ENCODE measurements around the gene SLC22A31. TPM values are rescaled to one million over a fixed set of nuclear protein-coding genes. Genes with fewer than 3 reads are reported as not detected.

Gene SLC22A31
- total and polyA plus RNA-seq, 3 experiments from 2014 or later, result not detected

- Histone ChIP-seq H3K4me1 (ENCODE audit: insufficient read depth, low read length) (no peaks in the 10 kb centered on the region), H3K9me3 (ENCODE audit: low read length) (peaks cover 15% of the 10 kb centered on the region), H3K4me3 (ENCODE audit: low read length) (no peak overlapping the region), H3K36me3 (ENCODE audit: insufficient read depth, low read length) (peaks cover 42% of the 10 kb centered on the region), H3K27me3 (ENCODE audit: insufficient read depth, low read length, poor library complexity, severe bottlenecking) (no peaks in the 10 kb centered on the region), H3K27ac (ENCODE audit: low read depth, low read length) (no peak overlapping the region)
- DNase-seq, result peak in 1 of 5 donors; percentile 10
- ChIA-PET CTCF (no interaction called here), POLR2A (interaction anchor here (0.7 kb wide), 1 partner anchor 11 kb away, joined by 3 read pairs; no protein-coding TSS in a partner anchor)
- Mint-ChIP-seq H3K4me3 (no peak overlapping the region), H3K36me3 (peaks cover 38 to 89% (median 49%) of the 10 kb centered on the region in 3 donors), H3K27ac (no peak overlapping the region), H3K27me3 (no peaks in the 10 kb centered on the region), H3K4me1 (peaks cover 9 to 15% (median 15%) of the 10 kb centered on the region in 3 donors), H3K9me3 (peaks cover 8 to 31% (median 24%) of the 10 kb centered on the region in 5 donors)
These were observed 24.3 kb upstream of the SLC22A31 start for GRCh38 chr16:89224665-89225064.

GRCh38 chr16:89222931-89223330 is 22.6 kb upstream of the SLC22A31 start:
- Mint-ChIP-seq H3K4me3 (no peak overlapping the region), H3K36me3 (peaks cover 30 to 77% (median 36%) of the 10 kb centered on the region in 3 donors), H3K27me3 (no peaks in the 10 kb centered on the region), H3K27ac (no peak overlapping the region), H3K4me1 (peaks cover 17 to 28% (median 26%) of the 10 kb centered on the region in 3 donors), H3K9me3 (peaks cover 4 to 21% (median 11%) of the 10 kb centered on the region in 5 donors)
- Histone ChIP-seq H3K36me3 (ENCODE audit: insufficient read depth, low read length) (peaks cover 40% of the 10 kb centered on the region), H3K4me3 (ENCODE audit: low read length) (no peak overlapping the region), H3K9me3 (ENCODE audit: low read length) (peaks cover 12% of the 10 kb centered on the region), H3K27ac (ENCODE audit: low read depth, low read length) (no peak overlapping the region), H3K27me3 (ENCODE audit: insufficient read depth, low read length, poor library complexity, severe bottlenecking) (no peaks in the 10 kb centered on the region), H3K4me1 (ENCODE audit: insufficient read depth, low read length) (peaks cover 8% of the 10 kb centered on the region)
- ChIA-PET POLR2A (no interaction called here), CTCF (no interaction called here)
- no peak for DNase-seq

- POLR2A ChIA-PET, result no interaction called here
- Histone ChIP-seq H3K4me1 (ENCODE audit: insufficient read depth, low read length) (peaks cover 14% of the 10 kb centered on the region), H3K4me3 (ENCODE audit: low read length) (no peak overlapping the region), H3K27me3 (ENCODE audit: insufficient read depth, low read length, poor library complexity, severe bottlenecking) (no peaks in the 10 kb centered on the region), H3K36me3 (ENCODE audit: insufficient read depth, low read length) (peaks cover 27% of the 10 kb centered on the region), H3K27ac (ENCODE audit: low read depth, low read length) (no peak overlapping the region), H3K9me3 (ENCODE audit: low read length) (no peaks in the 10 kb centered on the region)
- peak overlapping the region in 1 of 8 donors; percentile 6 for H3K27ac Mint-ChIP-seq
- DNase-seq, result no peak
- H3K27me3 Mint-ChIP-seq, result no peaks in the 10 kb centered on the region
- peaks cover 24 to 37% (median 31%) of the 10 kb centered on the region in 3 donors for H3K4me1 Mint-ChIP-seq
- peak overlapping the region in 1 of 7 donors; percentile 82 for H3K4me3 Mint-ChIP-seq
- peaks cover 21 to 70% (median 23%) of the 10 kb centered on the region in 3 donors for H3K36me3 Mint-ChIP-seq
- CTCF ChIA-PET, result no interaction called here
- H3K9me3 Mint-ChIP-seq, result peaks cover 0 to 9% (median 4%) of the 10 kb centered on the region in 5 donors
These were observed 21.3 kb upstream of the SLC22A31 start for GRCh38 chr16:89221604-89222003.

DNA sequence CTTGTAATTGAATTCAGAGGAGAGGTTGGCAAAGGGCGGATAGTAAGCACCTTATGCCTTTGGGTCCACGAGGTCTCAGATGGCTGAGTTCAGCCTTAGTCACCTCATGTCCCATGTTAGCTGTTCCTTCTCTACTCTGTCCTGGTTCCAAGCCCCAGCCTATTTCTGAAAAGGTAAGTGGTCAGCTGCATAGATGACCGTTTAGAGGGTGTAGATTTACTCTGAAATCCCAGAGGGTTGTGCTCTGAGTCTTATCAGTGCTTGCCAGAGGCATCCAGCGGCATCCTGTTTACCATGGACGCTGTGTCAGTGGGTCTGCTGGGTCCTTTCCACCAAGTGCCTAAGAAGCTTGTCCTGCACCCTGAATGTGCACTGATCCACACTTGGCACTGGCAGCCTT is 19.0 kb upstream of the SLC22A31 start:
- Mint-ChIP-seq H3K9me3 (no peaks in the 10 kb centered on the region), H3K27ac (peak overlapping the region in 5 of 8 donors; percentile 12 to 89 (median 26)), H3K27me3 (no peaks in the 10 kb centered on the region), H3K36me3 (peaks cover 8 to 50% (median 8%) of the 10 kb centered on the region in 3 donors), H3K4me1 (peaks cover 31 to 49% (median 42%) of the 10 kb centered on the region in 3 donors), H3K4me3 (peak overlapping the region; percentile 59 to 87 (median 73))
- ChIA-PET POLR2A (interaction anchor here (0.6 kb wide), 1 partner anchor 649 kb away, joined by 3 read pairs; the partner anchor contains the start of gene ZC3H18), CTCF (no interaction called here)
- H3K27ac ChIP-seq (ENCODE audit: low read depth, low read length), result no peak overlapping the region
- peaks cover 21% of the 10 kb centered on the region for H3K4me1 ChIP-seq (ENCODE audit: insufficient read depth, low read length)
- no peaks in the 10 kb centered on the region for H3K9me3 ChIP-seq (ENCODE audit: low read length)
- DNase-seq, result peak in 1 of 5 donors; percentile 11
- H3K27me3 ChIP-seq (ENCODE audit: insufficient read depth, low read length, poor library complexity, severe bottlenecking), result no peaks in the 10 kb centered on the region
- peaks cover 20% of the 10 kb centered on the region for H3K36me3 ChIP-seq (ENCODE audit: insufficient read depth, low read length)
- H3K4me3 ChIP-seq (ENCODE audit: low read length), result no peak overlapping the region

- Mint-ChIP-seq H3K36me3 (peaks cover 5 to 37% (median 5%) of the 10 kb centered on the region in 3 donors), H3K4me1 (peaks cover 31 to 49% (median 44%) of the 10 kb centered on the region in 3 donors)
These were observed 17.3 kb upstream of the SLC22A31 start, which contains the start of gene ZNF778 for GRCh38 chr16:89217388-89218191. TSS of gene ZNF778 (plus strand) at chr16:89217703. CDS start at chr16:89221128, 3,425 bp downstream.

GRCh38 chr16:89217138-89217387 is 16.7 kb upstream of the SLC22A31 start:
- Mint-ChIP-seq H3K27me3 (no peaks in the 10 kb centered on the region), H3K27ac (peak overlapping the region; percentile 81 to 98 (median 94)), H3K36me3 (peaks cover 4 to 33% (median 5%) of the 10 kb centered on the region in 3 donors), H3K4me3 (peak overlapping the region; percentile 62 to 96 (median 81)), H3K4me1 (peaks cover 31 to 49% (median 44%) of the 10 kb centered on the region in 3 donors), H3K9me3 (no peaks in the 10 kb centered on the region)
- Histone ChIP-seq H3K9me3 (ENCODE audit: low read length) (no peaks in the 10 kb centered on the region), H3K4me1 (ENCODE audit: insufficient read depth, low read length) (peaks cover 21% of the 10 kb centered on the region), H3K27me3 (ENCODE audit: insufficient read depth, low read length, poor library complexity, severe bottlenecking) (no peaks in the 10 kb centered on the region), H3K36me3 (ENCODE audit: insufficient read depth, low read length) (peaks cover 12% of the 10 kb centered on the region), H3K27ac (ENCODE audit: low read depth, low read length) (peak overlapping the region; percentile 96), H3K4me3 (ENCODE audit: low read length) (peak overlapping the region; percentile 61)
- ChIA-PET CTCF (interaction anchor here (1.0 to 1.8 kb wide), 8 partner anchors 23 to 646 kb away, joined by 3 to 6 read pairs (median 4); partner anchors contain the start of gene ZC3H18), POLR2A (interaction anchor here (0.6 to 1.6 kb wide), 8 partner anchors 24 to 529 kb away, joined by 3 to 9 read pairs (median 4); partner anchors contain the start of genes GALNS and TRAPPC2L)
- no peak for DNase-seq

More at GRCh38 chr16:89217388-89218191, 17.3 kb upstream of the SLC22A31 start, which contains the start of gene ZNF778:
- Histone ChIP-seq H3K9me3 (ENCODE audit: low read length) (no peaks in the 10 kb centered on the region), H3K27ac (ENCODE audit: low read depth, low read length) (peak within 1 kb of the TSS; percentile 96), H3K4me1 (ENCODE audit: insufficient read depth, low read length) (peaks cover 21% of the 10 kb centered on the region), H3K27me3 (ENCODE audit: insufficient read depth, low read length, poor library complexity, severe bottlenecking) (no peaks in the 10 kb centered on the region), H3K4me3 (ENCODE audit: low read length) (peak within 1 kb of the TSS; percentile 61), H3K36me3 (ENCODE audit: insufficient read depth, low read length) (peaks cover 13% of the 10 kb centered on the region)
- Mint-ChIP-seq H3K9me3 (no peaks in the 10 kb centered on the region), H3K27ac (peak within 1 kb of the TSS; percentile 81 to 98 (median 94)), H3K4me3 (peak within 1 kb of the TSS; percentile 62 to 96 (median 81)), H3K27me3 (no peaks in the 10 kb centered on the region)
- POLR2A ChIA-PET, result interaction anchor here (0.6 to 1.6 kb wide), 10 partner anchors 23 to 530 kb away, joined by 3 to 9 read pairs (median 4); partner anchors contain the start of genes GALNS and TRAPPC2L
- CTCF ChIA-PET, result interaction anchor here (1.0 to 1.8 kb wide), 8 partner anchors 23 to 647 kb away, joined by 3 to 6 read pairs (median 4); partner anchors contain the start of gene ZC3H18
- DNase-seq, result peak; percentile 77 to 88 (median 84)

GRCh38 chr16:89216315-89217137 is 16.2 kb upstream of the SLC22A31 start:
- peak overlapping the region; percentile 62 to 96 (median 81) for H3K4me3 Mint-ChIP-seq
- H3K4me1 Mint-ChIP-seq, result peaks cover 29 to 48% (median 41%) of the 10 kb centered on the region in 3 donors
- POLR2A ChIA-PET, result interaction anchor here (0.7 kb wide), 1 partner anchor 414 kb away, joined by 3 read pairs; no protein-coding TSS in a partner anchor
- H3K27me3 Mint-ChIP-seq, result no peaks in the 10 kb centered on the region
- Histone ChIP-seq H3K9me3 (ENCODE audit: low read length) (no peaks in the 10 kb centered on the region), H3K4me1 (ENCODE audit: insufficient read depth, low read length) (peaks cover 21% of the 10 kb centered on the region), H3K27me3 (ENCODE audit: insufficient read depth, low read length, poor library complexity, severe bottlenecking) (no peaks in the 10 kb centered on the region), H3K4me3 (ENCODE audit: low read length) (peak overlapping the region; percentile 61), H3K36me3 (ENCODE audit: insufficient read depth, low read length) (peaks cover 6% of the 10 kb centered on the region), H3K27ac (ENCODE audit: low read depth, low read length) (peak overlapping the region; percentile 96)
- H3K9me3 Mint-ChIP-seq, result no peaks in the 10 kb centered on the region
- H3K27ac Mint-ChIP-seq, result peak overlapping the region; percentile 81 to 98 (median 94)
- CTCF ChIA-PET, result interaction anchor here (0.9 to 2.0 kb wide), 8 partner anchors 101 to 479 kb away, joined by 3 to 9 read pairs (median 4); partner anchors contain the start of genes APRT, GALNS and TRAPPC2L
- DNase-seq, result peak; percentile 70 to 90 (median 77)
- peaks cover 2 to 27% (median 3%) of the 10 kb centered on the region in 3 donors for H3K36me3 Mint-ChIP-seq

Data from CD8-positive, alpha-beta memory T cell (primary cell).